ENCODE results near the gene RAB11FIP4.

RAB11FIP4 gene

DNA sequence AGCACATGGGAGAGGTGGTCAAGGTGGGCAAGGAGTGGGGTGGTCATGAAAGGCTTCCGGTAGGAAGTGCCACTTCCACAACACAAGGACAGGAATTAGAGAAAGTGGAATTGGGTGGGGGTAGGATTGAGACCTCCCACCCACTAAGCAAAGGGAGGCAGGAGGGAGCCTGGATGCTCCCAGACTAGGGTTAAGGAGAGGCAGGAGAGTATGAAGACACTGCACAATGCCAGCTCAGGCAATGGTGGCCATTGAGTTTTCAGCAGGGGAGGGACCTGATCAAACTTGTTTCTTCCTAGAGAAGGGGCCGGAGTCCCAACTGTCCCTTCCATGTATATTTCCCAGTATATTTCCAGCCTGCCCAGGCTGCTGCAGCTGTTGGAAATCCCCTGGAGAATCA, 3.1 kb upstream of the RAB11FIP4 start:
- no peak for DNase-seq

DNA sequence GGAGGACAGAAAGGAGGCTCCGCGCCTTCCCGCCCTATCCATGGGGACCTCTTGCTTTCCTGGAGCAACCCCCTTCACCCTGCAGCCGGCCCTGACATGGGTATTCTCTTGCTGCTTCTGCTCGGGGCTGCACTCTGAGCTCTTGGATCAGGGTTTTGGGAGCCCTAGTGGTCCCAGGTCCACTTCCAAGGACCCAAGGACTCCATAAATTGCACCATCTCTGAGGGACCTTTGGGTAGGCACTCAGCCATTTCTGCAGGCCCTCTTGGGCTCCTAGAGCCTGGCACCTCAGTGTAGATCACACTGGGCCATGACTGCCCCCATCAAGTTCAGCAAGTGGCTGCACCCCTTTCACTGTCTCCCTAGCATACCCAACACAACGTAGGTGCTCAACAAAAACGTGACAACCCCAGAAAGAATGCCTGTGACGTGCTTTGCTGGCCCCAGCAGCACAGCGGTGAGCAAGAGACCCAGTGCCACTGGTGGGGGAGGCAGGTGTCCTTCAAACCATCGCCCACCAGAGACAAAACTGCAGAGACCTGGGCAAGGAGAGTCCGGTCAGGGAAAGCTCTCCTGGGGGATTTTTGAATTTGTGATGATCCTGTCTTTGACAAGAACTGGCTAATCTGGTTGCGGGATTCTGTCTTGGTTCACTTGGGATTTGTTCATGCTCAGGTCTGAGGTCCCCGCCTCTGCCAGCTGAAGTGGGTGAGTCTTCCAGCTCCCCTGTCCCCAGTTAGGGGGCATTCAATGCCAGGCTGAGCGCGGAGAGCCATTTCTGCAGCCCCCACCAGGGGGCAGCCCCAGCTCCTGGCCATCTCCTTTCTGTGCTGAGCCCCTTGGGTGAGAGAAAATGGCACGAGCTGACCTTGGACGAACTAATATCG, 2.5 kb upstream of the RAB11FIP4 start:
- DNase-seq = no peak

DNA sequence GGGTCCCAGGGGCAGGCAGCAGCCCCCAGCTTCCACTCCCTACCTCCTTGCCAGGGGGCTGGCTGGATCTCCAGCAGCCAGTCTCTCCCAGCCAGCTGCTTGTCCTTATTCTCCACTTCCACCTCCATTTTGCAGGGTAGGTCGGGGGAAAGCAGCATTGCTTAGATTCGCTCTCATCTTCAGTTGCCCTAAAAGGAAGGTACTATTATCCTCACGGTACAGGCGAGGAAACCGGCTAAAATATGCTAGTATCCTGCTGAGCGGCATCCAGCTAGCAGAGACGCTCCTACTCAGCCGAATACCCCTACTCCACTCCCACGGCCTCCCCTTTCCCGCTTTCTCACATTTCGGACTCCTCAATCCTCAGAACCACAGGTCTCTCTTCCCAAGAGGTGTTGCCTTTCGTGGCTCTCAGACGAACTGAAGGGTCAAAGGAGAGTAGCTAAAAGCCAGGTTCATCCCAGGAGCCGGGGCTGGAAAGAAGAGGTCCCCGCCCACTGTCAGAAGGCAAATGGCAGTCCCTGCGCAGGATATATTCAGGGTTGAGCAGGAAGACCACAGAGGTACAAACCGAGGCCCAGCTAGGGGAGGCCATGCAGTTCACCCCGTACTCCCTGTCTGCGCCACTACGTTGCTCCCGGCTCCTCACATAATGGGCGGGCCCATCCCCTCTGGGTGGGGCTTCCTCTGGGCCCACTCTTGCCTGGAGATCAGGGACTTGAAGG, 1.7 kb upstream of the RAB11FIP4 start:
- DNase-seq = no peak

DNA sequence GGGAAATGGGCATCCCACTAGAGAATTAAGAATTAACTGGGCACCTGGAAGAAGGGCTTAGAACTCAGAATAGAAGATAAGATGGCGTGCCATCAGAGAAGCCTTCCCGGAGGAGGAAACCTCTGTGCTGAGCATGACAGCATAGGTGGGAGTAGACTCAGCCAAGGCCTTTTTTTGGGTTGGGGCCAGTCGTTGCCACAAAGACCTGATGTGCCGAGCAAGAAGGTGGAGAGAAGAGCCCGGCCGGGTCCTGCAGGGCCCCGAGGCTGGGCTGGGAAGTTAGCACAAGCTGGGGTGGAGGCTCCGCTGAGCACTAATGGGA, 1.1 kb upstream of the RAB11FIP4 start:
- DNase-seq = no peak

DNA sequence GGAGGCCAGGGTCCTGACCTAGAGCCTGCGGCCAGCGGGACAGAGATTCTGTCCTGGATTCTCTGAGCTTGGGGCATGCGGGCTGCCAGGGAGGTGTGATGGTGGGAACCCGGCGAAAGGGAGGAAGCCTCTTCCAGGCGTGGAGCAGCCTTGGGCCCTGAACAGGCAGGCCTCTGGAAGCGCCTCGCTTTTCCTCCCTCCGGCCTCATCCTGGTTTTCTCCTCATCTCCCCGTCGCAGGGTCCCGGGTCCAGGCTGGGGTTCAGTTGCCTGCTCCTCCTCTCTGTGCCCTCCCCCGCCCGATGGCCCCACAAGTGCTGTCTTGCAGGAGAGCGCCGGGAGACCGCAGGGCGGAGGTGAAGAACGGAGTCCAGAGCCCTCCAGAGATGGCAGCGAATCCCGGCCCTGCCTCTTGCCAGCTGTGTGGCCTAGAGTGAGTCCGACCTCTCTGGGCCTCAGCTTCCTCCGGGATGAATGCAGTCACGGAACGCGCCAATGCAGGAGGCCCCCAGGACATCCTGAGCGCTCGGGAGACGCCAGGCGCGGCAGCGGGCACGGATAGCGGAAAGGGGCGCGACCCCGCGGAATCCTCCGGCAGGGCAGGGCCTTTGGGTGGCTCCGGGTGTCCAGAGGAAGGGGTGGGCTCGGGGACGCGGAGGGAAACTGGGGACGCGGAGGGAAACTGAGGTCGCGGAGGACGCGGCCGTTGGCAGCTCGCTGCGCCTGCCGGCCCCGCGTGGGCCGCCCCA, 553 bp upstream of the RAB11FIP4 start:
- DNase-seq = no peak

DNA sequence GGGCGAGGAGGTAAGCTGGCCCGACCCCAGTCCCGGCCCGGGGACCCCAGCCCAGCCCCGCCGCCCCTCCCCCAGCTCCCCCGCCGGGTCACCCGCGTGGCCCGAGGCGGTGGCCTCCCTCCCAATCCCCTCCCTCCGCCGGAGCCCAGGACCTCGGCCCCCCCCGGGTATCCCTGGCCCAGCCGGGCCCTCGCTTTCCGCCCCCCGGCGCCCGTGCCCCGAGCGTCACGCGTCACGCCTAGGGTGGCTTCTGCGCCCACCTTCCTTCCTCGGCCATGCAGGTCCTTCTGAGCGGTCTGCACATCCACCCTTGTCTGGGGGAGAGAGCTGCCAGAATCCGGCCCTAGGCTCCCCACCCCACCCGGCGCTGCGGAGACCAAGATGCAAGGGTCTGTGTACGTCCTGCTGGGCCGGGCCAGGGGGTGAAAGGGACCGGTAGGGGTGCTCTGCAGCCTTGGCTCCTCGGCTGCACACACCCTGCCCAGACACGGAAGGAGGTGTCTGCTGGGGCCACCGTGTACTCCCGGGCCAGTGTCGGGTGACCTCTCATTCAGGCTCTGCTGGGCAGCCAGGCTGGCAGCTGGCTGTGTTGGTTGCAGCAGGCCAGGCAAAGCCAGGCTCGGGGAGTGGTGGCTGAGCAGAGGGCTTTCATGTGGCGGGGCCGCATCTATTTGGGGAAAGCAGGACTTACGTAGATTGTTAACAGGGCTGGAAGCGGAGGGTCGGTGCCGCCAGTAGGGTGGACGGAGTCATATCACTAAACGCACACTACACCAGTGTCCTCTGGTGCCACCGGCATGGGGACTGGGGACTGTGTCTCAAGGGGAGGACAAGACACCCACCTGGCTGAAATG, 754 bp downstream of the RAB11FIP4 start:
- no peak for DNase-seq

DNA sequence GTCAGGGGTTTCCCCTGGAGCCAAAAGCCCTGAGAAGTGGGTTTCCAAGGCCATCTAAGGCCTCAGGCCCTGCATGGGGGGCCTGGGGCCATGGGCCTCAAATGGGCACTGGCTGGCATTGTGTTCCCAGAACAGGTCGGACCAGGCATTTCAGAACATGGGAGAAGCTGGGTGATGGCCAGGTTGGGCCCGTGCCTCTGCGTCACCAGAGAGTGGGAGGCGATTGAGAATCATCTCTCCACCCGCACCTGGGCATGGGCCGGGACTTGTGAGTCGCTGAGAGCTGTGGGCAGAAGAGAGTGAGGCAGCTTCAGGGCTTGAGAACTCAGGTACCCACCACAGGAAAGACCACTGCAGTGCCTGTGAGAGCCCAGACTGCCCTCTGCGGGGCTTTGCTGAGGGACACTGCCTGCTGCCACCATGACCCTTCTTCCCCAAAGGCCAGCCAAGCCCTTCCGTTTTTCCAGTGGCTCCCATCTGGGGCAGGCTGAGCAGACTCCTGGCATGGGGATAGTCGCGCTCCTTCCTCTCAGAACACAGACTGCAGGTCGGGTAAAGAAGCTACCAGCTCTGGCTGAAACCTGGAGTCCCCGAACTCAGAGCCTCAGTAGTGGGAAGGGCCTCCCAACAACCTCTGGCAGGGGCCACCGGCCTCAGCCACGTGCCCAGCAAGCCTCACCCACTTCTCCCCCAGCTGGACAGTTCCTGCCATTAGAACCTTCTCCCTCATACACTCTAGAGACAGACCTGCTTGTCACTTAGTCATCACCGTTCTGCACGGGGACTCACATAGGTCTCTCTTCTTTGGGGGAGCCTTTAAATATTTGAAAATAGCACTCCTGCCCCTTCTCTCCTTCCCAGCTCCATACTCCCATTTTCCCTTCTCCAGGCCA, 1.6 kb downstream of the RAB11FIP4 start:
- DNase-seq = no peak

DNA sequence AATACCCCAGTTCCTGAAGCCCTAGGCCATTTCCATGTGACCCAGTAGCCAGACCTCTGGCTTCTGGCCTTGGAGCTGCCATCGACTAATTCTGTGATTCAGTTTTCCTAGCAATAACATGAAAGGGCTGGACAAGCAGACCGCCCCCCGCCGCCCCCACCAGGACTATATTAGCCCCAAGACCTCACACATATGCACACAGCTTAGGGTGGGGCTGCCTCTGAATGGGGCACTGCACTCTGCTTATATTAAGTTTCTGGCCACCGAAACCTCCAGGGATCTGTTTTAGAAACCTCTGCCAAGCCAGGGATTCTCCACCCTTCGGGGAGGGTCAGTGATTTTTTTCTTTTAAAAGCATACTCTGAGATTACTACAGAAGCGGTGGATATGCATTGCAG, 2.3 kb downstream of the RAB11FIP4 start:
- no peak for DNase-seq

DNA sequence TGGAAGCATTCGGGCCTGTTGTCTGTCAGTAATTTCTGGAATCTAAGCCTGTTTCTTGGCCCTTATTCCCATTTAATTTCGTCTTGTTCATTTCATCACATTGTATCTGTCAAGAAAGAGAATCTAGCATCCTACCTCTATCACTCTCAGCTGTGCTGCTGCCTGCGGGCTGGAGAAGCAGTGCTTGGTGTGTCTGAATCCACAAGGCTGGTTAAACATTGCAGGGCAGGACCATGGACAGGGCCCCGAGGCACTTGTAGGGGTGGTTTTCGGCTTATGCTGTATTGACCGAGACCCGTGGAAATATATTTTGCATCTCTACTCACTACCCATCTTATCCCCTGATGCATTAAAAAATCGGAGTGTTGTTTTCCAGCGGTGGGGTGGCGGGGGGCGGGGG, 3.1 kb downstream of the RAB11FIP4 start:
- DNase-seq = no peak

DNA sequence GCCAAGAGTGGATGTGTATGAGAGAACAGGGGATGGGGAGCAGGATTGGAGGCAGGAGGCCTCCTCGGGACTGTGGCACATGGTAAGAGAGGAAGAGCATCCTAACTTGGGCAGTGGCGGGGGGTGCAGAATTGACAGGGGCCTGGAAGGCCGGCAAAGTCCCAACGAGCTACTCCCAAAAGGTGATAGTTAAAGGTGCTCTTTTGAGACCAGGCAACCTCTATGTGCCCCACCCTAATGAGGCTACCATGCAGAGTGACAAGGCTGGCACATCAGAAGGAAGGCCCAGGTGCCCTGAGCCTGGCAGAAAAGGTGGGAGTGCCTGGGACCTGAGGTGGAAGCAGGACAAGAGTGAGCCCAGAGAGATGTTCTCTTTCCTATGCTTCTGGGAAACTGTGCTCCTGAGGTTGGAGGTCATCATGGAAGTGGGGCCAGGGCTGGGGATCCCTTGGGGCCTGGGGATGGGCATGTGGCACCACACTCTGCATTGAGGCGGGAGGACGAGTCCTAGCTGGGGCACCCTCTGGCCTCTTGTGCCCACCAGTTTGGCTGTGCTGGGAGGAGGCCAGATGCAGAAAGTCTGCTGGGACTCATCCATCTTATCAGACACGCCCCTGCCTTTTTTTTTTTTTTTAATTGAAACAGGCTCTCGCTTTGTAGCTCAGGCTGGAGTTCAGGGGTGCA, 5.9 kb downstream of the RAB11FIP4 start:
- DNase-seq = no peak

DNA sequence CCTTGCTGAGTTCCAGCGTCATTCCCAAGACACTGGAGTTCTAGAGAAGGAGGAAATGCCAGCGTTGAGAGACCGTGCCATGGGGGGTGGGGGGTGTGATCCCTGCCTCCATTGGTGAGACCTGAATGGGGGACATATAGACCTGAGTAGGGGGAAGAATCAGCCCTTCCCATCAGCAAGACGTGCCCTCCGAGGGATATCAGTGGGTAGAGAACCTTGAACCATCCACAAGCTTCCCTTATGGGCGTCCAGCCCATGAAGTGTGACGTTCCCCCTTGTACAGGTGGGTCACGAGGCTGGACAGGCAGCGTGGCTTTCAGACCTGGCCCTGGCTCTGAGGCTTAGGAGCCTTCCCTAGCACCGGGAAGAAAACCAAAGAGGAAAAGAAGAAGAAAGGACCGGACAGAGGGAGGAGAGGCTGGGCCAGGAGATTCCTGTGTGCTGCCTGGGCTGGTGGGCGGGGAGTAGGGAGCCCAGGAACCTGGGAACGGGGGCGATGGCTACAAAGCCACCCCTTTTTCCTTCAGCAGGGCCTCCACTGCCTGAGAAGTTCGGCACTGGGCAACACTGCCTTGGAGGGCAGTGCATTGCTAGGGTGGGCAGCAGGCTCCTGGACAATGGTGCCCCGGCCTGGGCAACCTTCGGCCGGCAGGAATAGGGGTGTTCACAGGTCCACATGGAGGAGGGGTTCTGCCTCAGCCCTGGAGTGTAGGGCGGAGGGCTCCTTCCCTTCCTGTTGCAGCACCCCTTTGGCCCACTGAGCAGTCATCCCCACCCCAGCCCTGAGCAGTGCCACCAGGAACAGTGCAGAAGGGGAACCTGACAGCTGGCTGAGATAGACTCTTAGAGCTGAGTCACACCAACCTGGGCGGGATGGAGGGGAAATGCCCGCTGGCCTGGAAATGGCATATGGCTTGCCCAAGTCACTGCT, 7.2 kb downstream of the RAB11FIP4 start:
- no peak for DNase-seq

DNA sequence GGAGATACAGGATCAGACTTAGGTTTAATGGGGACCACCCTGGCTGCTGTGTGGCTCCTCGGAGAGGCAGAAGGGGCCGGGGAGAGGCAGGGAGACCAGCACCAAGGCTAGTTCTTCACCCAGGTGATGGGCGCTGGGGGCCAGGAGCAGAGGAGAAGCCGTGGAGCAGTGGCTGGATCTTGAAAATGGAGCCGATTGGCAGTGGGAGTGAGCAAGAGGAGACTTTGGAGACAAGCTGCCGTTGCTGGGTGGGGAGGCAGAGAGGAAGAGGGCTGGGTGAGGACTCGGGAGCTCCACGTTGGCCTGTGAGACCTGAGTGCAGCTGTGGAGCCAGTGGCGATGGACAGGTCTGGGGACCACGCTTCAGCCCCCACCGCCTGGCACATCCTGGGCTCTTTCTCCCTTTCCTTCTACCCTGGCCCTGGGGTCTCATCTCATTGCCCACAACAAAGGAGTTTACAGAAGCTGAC, 9.0 kb downstream of the RAB11FIP4 start:
- no peak for DNase-seq

DNA sequence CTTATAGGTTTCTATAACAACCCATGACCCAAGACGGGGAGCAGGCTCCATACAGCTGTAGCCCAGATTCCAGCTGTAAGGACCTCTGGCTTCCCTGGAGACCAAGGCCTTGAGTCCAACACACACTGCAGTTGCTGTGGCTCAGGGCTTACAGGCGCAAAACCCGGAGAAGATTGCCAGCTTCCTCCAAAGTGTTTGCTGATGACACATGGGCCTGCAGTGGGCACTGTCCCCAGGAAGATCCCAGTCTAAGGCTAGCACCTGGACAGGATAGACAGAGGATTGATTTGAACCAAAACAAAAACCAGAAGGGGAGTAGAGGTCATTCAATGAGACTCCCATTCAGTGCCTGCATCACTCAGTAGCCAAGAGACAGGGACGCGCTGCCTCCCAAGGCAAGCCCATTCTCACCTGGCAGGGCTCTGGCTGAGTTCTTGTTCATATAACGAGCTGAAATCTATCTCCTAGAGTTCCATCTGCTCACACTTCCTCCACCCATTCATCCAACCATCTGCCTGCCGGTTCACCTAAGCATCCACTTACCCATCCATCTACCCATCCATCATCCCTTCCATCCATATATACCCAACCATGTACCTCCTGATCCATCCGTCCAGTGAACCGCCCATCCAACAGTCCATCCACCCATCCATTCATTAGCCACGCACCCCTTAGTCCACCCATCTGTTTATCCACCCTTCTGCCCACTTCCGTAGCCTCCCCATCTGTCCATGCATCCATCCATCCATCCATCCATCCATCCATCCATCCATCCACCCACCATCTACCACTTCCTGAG, 10.2 kb downstream of the RAB11FIP4 start:
- no peak for DNase-seq

DNA sequence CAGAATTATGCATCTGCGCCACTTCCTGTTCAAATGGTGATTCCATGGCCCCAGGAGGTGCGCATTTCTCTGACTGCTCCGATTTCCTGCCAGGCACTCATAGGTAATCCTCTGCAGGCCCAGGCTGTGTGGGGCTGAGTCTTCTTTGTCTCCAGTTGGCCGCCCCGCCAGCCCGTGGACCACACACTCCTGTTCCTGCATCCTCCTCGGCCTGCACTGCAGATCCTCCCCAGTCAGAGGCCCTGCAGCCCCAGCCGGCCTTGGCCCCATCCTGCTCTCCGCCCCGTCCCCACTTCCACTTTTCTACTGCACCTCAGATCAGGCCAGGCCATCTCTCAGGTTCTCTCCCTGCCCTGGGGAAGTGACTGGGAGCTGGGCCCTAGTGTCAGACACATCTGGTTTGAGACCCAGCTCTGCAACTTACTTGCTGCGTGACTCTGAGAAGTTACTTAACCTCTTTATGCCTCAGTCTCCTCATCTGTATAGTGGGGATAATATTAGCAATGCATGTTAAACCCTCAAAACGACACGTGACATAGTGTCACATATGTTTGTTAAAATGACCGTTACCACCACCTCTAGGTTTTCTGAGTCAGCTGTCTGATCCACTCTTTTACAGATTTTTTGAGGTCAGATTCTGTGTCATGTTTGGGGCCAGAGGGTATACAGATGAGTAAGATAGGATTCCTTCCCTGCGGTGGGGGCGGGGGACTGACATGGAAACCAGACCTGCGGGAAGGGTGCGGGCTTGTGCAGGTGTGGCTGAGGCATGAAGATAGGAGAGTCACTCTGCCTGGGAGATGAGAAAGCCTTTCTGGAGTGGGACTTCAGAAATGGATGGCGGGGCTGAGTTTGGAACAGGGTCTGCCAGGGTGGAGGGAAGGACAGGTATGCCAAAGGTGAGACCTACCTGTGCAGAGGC, 12.8 kb downstream of the RAB11FIP4 start:
- no peak for DNase-seq

DNA sequence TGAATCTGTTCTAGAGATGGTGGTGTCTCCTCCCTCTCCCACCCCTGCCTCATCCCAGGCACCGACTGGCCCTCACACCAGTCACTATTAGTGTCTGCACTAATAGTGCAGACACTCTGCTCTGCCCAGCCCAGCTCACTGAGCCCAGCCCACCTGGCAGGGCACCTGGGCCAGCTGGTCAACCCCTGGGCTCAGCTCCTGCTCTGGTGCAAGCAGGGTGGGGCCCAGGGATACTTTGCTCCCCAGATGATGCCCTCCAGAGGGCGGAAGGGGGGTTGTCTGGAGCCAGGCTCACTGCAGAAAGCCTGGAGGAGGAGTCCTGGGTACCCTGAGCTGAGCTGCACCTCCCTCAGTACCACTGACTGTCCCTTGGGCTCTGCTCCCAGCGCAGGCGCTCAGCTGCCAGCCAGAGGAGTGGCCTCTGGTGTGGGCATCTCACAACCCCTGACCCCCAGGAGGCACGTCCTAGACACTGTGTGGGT, 14.5 kb downstream of the RAB11FIP4 start:
- DNase-seq = no peak

DNA sequence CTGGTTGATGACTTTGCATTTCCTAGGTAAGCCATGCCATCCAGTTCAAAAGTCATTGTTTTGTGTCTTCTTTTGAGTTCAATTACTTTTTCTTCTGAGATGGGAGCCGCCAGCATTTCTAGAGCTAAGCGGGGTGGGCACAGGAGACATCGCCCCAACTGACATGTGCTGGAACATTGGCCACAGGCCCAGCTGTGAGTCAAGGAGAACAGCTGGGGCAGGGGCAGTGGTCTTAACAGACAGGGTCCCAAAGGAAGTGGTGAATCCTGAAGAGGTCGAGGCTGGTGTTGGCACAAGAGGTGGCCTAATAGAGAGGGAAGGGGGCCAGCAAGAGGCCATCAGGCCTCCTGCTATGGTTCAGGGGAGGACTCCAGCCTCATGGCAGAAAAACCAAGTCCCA, 17.1 kb downstream of the RAB11FIP4 start:
- no peak for DNase-seq

DNA sequence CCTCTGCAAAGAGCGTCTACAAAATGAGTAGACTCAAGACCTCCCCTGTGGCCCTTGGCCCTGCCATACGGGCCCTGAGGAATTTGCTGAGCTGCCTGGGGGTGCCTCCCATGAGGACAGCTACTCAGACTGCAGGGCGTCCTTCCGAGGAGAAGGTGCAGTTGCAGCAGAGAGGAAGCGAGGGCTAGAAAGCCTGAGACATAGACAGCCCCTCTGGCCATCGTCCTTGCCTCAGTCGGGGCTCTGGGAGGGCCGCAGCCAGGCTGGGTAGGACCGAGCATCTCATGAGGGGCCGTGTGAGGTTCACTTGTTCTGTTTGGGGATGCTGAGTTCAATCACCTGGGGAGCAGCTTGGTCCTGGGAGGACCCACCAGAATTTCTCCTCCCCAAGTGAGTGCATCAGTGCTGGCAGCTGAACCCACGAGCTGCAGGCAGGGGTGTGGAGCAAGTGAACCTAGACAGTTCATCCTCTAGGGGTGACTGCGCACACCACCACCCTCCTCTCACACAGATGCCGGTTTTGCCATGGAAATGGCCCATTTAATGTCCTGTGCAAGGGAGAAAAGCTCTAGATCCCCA, 20.3 kb downstream of the RAB11FIP4 start:
- DNase-seq = no peak

Measured in GF-D8 (cell line).